Measurements from ENCODE around the gene SMC3. TPM values are rescaled to one million over a fixed set of nuclear protein-coding genes. Genes with fewer than 3 reads are reported as not detected.
"Not testable (repeated sequence)": the region's sequence is repeated elsewhere in the genome, so short reads cannot be mapped to it uniquely, and the experiment has no call there.

SMC3 gene
- 26.8 TPM for total RNA-seq
- long read RNA-seq, partial matches to known transcripts: 66 of 72 reads
- long read RNA-seq, other reads (novel, unspliced or antisense): 6 of 72 reads

GRCh38 chr10:110567201-110568054, at the start of gene SMC3:
TSS of gene SMC3 (plus strand) at chr10:110567695. CDS start at chr10:110567817, 122 bp downstream.
- peak; percentile 96 for DNase-seq (ENCODE audit: low spot score)

- DNase-seq (ENCODE audit: low spot score): no peak
These were observed 45.0 kb upstream of the SMC3 start for GRCh38 chr10:110522365-110522988.

- no peak for DNase-seq (ENCODE audit: low spot score)
These were observed 43.8 kb upstream of the SMC3 start for GRCh38 chr10:110523736-110524135.

GRCh38 chr10:110524179-110524858, 43.2 kb upstream of the SMC3 start:
- no peak for DNase-seq (ENCODE audit: low spot score)

- DNase-seq (ENCODE audit: low spot score): no peak
These were observed 42.6 kb upstream of the SMC3 start for GRCh38 chr10:110524859-110525232.

GRCh38 chr10:110525349-110526260, 41.9 kb upstream of the SMC3 start:
- no peak for DNase-seq (ENCODE audit: low spot score)

GRCh38 chr10:110527731-110528171, 39.7 kb upstream of the SMC3 start:
- no peak for DNase-seq (ENCODE audit: low spot score)

GRCh38 chr10:110528224-110528996, 39.1 kb upstream of the SMC3 start:
- DNase-seq (ENCODE audit: low spot score): no peak

- DNase-seq (ENCODE audit: low spot score): not testable (repeated sequence)
These were observed 38.4 kb upstream of the SMC3 start for GRCh38 chr10:110528997-110529524.

- no peak for DNase-seq (ENCODE audit: low spot score)
These were observed 37.9 kb upstream of the SMC3 start for GRCh38 chr10:110529596-110530011.

GRCh38 chr10:110530131-110530831, 37.2 kb upstream of the SMC3 start:
- no peak for DNase-seq (ENCODE audit: low spot score)

- no peak for DNase-seq (ENCODE audit: low spot score)
These were observed 35.8 kb upstream of the SMC3 start for GRCh38 chr10:110531687-110532086.

- not testable (repeated sequence) for DNase-seq (ENCODE audit: low spot score)
These were observed 34.9 kb upstream of the SMC3 start for GRCh38 chr10:110532628-110533027.

GRCh38 chr10:110533149-110533548, 34.3 kb upstream of the SMC3 start:
- no peak for DNase-seq (ENCODE audit: low spot score)

GRCh38 chr10:110534571-110534970, 32.9 kb upstream of the SMC3 start:
- no peak for DNase-seq (ENCODE audit: low spot score)

- DNase-seq (ENCODE audit: low spot score): no peak
These were observed 31.3 kb upstream of the SMC3 start for GRCh38 chr10:110535958-110536891.

GRCh38 chr10:110539091-110539490, 28.4 kb upstream of the SMC3 start:
- DNase-seq (ENCODE audit: low spot score): no peak

GRCh38 chr10:110540031-110540430, 27.5 kb upstream of the SMC3 start:
- no peak for DNase-seq (ENCODE audit: low spot score)

Data from mesenteric fat pad (tissue), 1 donor.